Astrocyte (in vitro differentiated cells and primary cell): ENCODE results near the gene FAM111B. TPM values are rescaled to one million over a fixed set of nuclear protein-coding genes. Genes with fewer than 3 reads are reported as not detected.
A peak's percentile ranks its signal among the peaks of the same experiment; 100 is the strongest.
"Not testable (repeated sequence)": the region's sequence is repeated elsewhere in the genome, so short reads cannot be mapped to it uniquely, and the experiment has no call there.

Experiments
- DNase-seq: peaks from one replicate; pipeline ENCODE4 v3.0.0-alpha.2; 2010; ENCODE audit warnings: low read depth
- FAIRE-seq: peaks from 2 replicates; lab custom pipeline; 2011; peaks lifted over from hg19 to GRCh38; lab: Jason Lieb, UNC
- H2AFZ ChIP-seq: 2 replicates; pipeline ENCODE4 v1.6.0; 2012; ENCODE audit warnings: low read depth, low read length, inconsistent platforms
- H3K27ac ChIP-seq: 2 replicates; pipeline ENCODE4 v1.5.1; 2011; ENCODE audit warnings: low read depth, low read length, inconsistent platforms
- H3K27me3 ChIP-seq: 2 replicates; pipeline ENCODE4 v1.6.0; 2011; ENCODE audit warnings: low read length, inconsistent platforms; ENCODE audit not compliant: insufficient read depth
- H3K36me3 ChIP-seq: 2 replicates; pipeline ENCODE4 v1.5.1; 2011; ENCODE audit warnings: low read length, inconsistent platforms; ENCODE audit not compliant: insufficient read depth
- H3K4me1 ChIP-seq: 2 replicates; pipeline ENCODE4 v1.5.1; 2011; ENCODE audit warnings: low read length, inconsistent platforms; ENCODE audit not compliant: insufficient read depth
- H3K4me2 ChIP-seq: 2 replicates; pipeline ENCODE4 v1.6.0; 2012; ENCODE audit warnings: low read length, inconsistent platforms
- H3K4me3 ChIP-seq: 2 replicates; pipeline ENCODE4 v1.5.1; 2011; ENCODE audit warnings: low read depth, mild to moderate bottlenecking, low read length, inconsistent platforms; ENCODE audit not compliant: insufficient read depth
- H3K79me2 ChIP-seq: 2 replicates; pipeline ENCODE4 v1.6.0; 2012; ENCODE audit warnings: mild to moderate bottlenecking, low read length, inconsistent platforms; ENCODE audit not compliant: insufficient read depth
- H3K9ac ChIP-seq: 2 replicates; pipeline ENCODE4 v1.6.0; 2012; ENCODE audit warnings: mild to moderate bottlenecking, low read length, inconsistent platforms
- H3K9me3 ChIP-seq: 2 replicates; pipeline ENCODE4 v1.5.1; 2012; ENCODE audit warnings: low read depth, mild to moderate bottlenecking, low read length, inconsistent platforms; ENCODE audit not compliant: insufficient read depth
- H4K20me1 ChIP-seq: 2 replicates; pipeline ENCODE4 v1.6.0; 2012; ENCODE audit warnings: low read length, inconsistent platforms; ENCODE audit not compliant: insufficient read depth
- H3K27ac Mint-ChIP-seq: one replicate; pipeline ENCODE4 v1.8.0; 2021; ENCODE audit warnings: mild to moderate bottlenecking, mixed read lengths; ENCODE audit not compliant: unreplicated experiment
- H3K27me3 Mint-ChIP-seq: one replicate; pipeline ENCODE4 v1.8.0; 2021; ENCODE audit warnings: low read depth, mixed read lengths; ENCODE audit not compliant: unreplicated experiment
- H3K36me3 Mint-ChIP-seq: one replicate; pipeline ENCODE4 v1.8.0; 2021; ENCODE audit warnings: low read depth, mixed read lengths; ENCODE audit not compliant: unreplicated experiment
- H3K4me1 Mint-ChIP-seq: one replicate; pipeline ENCODE4 v1.8.0; 2021; ENCODE audit warnings: low read depth, mixed read lengths; ENCODE audit not compliant: unreplicated experiment
- H3K4me3 Mint-ChIP-seq: one replicate; pipeline ENCODE4 v1.8.0; 2021; ENCODE audit warnings: mild to moderate bottlenecking, moderate library complexity, mixed read lengths; ENCODE audit not compliant: unreplicated experiment
- H3K9me3 Mint-ChIP-seq: one replicate; pipeline ENCODE4 v1.8.0; 2021; ENCODE audit warnings: mild to moderate bottlenecking, mixed read lengths; ENCODE audit not compliant: unreplicated experiment
- CTCF ChIP-seq: IDR thresholded peaks from 2 replicates; pipeline ENCODE4 v1.5.1; 2011; ENCODE audit warnings: low read depth, mild to moderate bottlenecking, inconsistent platforms, low read length, moderate library complexity; ENCODE audit not compliant: insufficient read depth
- EZH2 ChIP-seq: IDR thresholded peaks from 2 replicates; pipeline ENCODE4 v1.6.1; 2012; ENCODE audit warnings: mild to moderate bottlenecking, low read length, inconsistent platforms; ENCODE audit not compliant: insufficient read depth
- total RNA-seq: library from RNA; stranded (reverse); gene quantifications from 2 replicates; pipeline ENCODE4 v1.2.1, GENCODE V29; 2021

FAM111B gene
- total RNA-seq, 1 donor from 2014 or later, result 0.95 TPM

GRCh38 chr11:59062602-59063529 lies 44.2 kb upstream of the FAM111B start:
- Mint-ChIP-seq H3K4me3 (no peak overlapping the region), H3K9me3 (no peaks in the 10 kb centered on the region), H3K27me3 (peaks cover 31% of the 10 kb centered on the region), H3K36me3 (no peaks in the 10 kb centered on the region), H3K4me1 (no peaks in the 10 kb centered on the region), H3K27ac (no peak overlapping the region)
- H3K27me3 ChIP-seq, result peaks cover 6% of the 10 kb centered on the region
- H3K36me3 ChIP-seq, result no peaks in the 10 kb centered on the region
- peaks cover 4% of the 10 kb centered on the region for H3K4me1 ChIP-seq
- peak; percentile 1 for DNase-seq
- TF ChIP-seq CTCF (no peak), EZH2 (no peak)
- H3K79me2 ChIP-seq, result no peaks in the 10 kb centered on the region
- H4K20me1 ChIP-seq, result no peaks in the 10 kb centered on the region
- no peak overlapping the region for H3K9ac ChIP-seq
- H3K4me3 ChIP-seq, result no peak overlapping the region
- H3K4me2 ChIP-seq, result no peak overlapping the region
- no peak for FAIRE-seq
- H3K27ac ChIP-seq, result no peak overlapping the region
- H3K9me3 ChIP-seq, result peaks cover 4% of the 10 kb centered on the region
- no peak overlapping the region for H2AFZ ChIP-seq

GRCh38 chr11:59063996-59064727 lies 42.9 kb upstream of the FAM111B start:
- not testable (repeated sequence) for H3K4me3 Mint-ChIP-seq, H3K27me3 ChIP-seq, H3K4me1 ChIP-seq, H3K9me3 Mint-ChIP-seq, H3K27ac Mint-ChIP-seq, DNase-seq, H3K4me1 Mint-ChIP-seq, H3K9me3 ChIP-seq, H3K79me2 ChIP-seq, H3K36me3 ChIP-seq, FAIRE-seq, H4K20me1 ChIP-seq, H3K27ac ChIP-seq, H3K9ac ChIP-seq, H3K4me3 ChIP-seq, H3K4me2 ChIP-seq, H3K36me3 Mint-ChIP-seq, H2AFZ ChIP-seq
- H3K27me3 Mint-ChIP-seq, result peaks cover 27% of the 10 kb centered on the region

GRCh38 chr11:59069087-59069486 lies 38.0 kb upstream of the FAM111B start:
- Histone ChIP-seq H4K20me1 (no peaks in the 10 kb centered on the region), H3K4me3 (no peak overlapping the region), H2AFZ (no peak overlapping the region), H3K9ac (no peak overlapping the region), H3K27me3 (no peaks in the 10 kb centered on the region), H3K4me2 (no peak overlapping the region), H3K79me2 (no peaks in the 10 kb centered on the region), H3K36me3 (no peaks in the 10 kb centered on the region), H3K9me3 (peaks cover 4% of the 10 kb centered on the region), H3K27ac (no peak overlapping the region), H3K4me1 (no peaks in the 10 kb centered on the region)
- H3K27ac Mint-ChIP-seq, result no peak overlapping the region
- no peaks in the 10 kb centered on the region for H3K36me3 Mint-ChIP-seq
- no peak for TF ChIP-seq CTCF
- TF ChIP-seq EZH2, result no peak
- FAIRE-seq (no peak), DNase-seq (no peak)
- no peaks in the 10 kb centered on the region for H3K4me1 Mint-ChIP-seq
- H3K4me3 Mint-ChIP-seq, result no peak overlapping the region
- peaks cover 25% of the 10 kb centered on the region for H3K27me3 Mint-ChIP-seq
- H3K9me3 Mint-ChIP-seq, result no peaks in the 10 kb centered on the region
